ENCODE data around the gene UTP14A.

DNA sequence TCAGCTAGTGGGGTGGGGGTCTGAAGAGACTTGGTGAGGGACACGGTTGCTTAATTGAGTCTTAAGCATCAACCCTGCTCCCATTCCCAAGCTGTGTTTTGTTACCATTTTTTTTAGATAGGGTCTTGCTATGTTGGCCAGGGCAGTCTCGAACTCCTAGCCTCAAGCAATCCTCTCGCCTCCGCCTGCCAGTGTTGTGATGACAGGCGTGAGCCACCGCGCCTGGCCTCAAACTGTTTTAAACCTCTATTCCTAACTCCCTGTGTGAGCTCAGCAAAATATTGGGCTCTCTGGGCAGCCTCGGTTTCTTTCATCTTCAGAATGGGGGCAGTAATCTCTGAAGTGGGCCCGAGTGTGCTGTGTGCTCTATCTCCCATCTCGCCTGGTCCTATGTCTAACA is 50.2 kb downstream of the UTP14A start:
- TF ChIP-seq, protein P1, sequence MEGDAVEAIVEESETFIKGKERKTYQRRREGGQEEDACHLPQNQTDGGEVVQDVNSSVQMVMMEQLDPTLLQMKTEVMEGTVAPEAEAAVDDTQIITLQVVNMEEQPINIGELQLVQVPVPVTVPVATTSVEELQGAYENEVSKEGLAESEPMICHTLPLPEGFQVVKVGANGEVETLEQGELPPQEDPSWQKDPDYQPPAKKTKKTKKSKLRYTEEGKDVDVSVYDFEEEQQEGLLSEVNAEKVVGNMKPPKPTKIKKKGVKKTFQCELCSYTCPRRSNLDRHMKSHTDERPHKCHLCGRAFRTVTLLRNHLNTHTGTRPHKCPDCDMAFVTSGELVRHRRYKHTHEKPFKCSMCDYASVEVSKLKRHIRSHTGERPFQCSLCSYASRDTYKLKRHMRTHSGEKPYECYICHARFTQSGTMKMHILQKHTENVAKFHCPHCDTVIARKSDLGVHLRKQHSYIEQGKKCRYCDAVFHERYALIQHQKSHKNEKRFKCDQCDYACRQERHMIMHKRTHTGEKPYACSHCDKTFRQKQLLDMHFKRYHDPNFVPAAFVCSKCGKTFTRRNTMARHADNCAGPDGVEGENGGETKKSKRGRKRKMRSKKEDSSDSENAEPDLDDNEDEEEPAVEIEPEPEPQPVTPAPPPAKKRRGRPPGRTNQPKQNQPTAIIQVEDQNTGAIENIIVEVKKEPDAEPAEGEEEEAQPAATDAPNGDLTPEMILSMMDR (IDR thresholded peaks at IDR 0.05; ENCODE audit: borderline replicate concordance, extremely low read depth, low read length, poor library complexity, severe bottlenecking): no peak
- TF ChIP-seq EZH2 (IDR thresholded peaks at IDR 0.05; ENCODE audit: borderline replicate concordance, low read depth, low read length, severe bottlenecking): no peak

All from DND-41 (cell line).